H1 (cell line): ENCODE results near the gene CHPF2.

Source experiments
- ATF2 ChIP-seq: IDR thresholded peaks from 2 replicates; pipeline ENCODE4 v1.6.1; 2012; ENCODE audit warnings: low read length, inconsistent platforms
- CREB1 ChIP-seq: IDR thresholded peaks from 2 replicates; pipeline ENCODE4 v1.6.1; 2012; ENCODE audit warnings: inconsistent platforms
- CTCF ChIP-seq, 3 experiments: IDR thresholded peaks; 1 replicate in 2 of 3; 2 replicates in 1 of 3; pipeline versions ENCODE4 v1.5.1 to v1.6.1; 2011; ENCODE audit warnings: low read length in 3 of 3, mild to moderate bottlenecking in 3 of 3, inconsistent platforms in 2 of 3, low read depth in 1 of 3, moderate library complexity in 1 of 3; ENCODE audit not compliant: insufficient read depth in 1 of 3; ENCODE audit errors: control extremely low read depth in 1 of 3
- EP300 ChIP-seq, 2 experiments: IDR thresholded peaks; 1 replicate in 1 of 2; 2 replicates in 1 of 2; pipeline ENCODE4 v1.6.1; 2011 to 2012; ENCODE audit warnings: low read depth in 2 of 2, low read length in 2 of 2, mild to moderate bottlenecking in 2 of 2, borderline replicate concordance in 1 of 2, inconsistent platforms in 1 of 2, moderate library complexity in 1 of 2
- EZH2 ChIP-seq: fragments of 200-600 bp; sonication (generic); IDR thresholded peaks from 2 replicates; pipeline ENCODE4 v1.7.1; 2012; ENCODE audit warnings: low read depth, mild to moderate bottlenecking, moderate library complexity, low read length, inconsistent platforms; ENCODE audit not compliant: severe bottlenecking
- JUN ChIP-seq: IDR thresholded peaks from 2 replicates; pipeline ENCODE4 v1.6.1; 2011; ENCODE audit warnings: low read depth, mild to moderate bottlenecking, improper control_type of control experiment, low read length
- KDM5A ChIP-seq: fragments of 200-600 bp; IDR thresholded peaks from 2 replicates; pipeline ENCODE4 v1.7.1; 2012; ENCODE audit warnings: mild to moderate bottlenecking, low read length, inconsistent platforms, mixed read lengths
- NRF1 ChIP-seq: IDR thresholded peaks from 2 replicates; pipeline ENCODE4 v1.6.1; 2011; ENCODE audit warnings: mild to moderate bottlenecking, low read depth, low read length, improper control_type of control experiment
- PHF8 ChIP-seq: fragments of 200-600 bp; sonication (generic); conservative IDR thresholded peaks from 2 replicates; pipeline ENCODE4 v1.7.1; 2012; ENCODE audit warnings: low read depth, mild to moderate bottlenecking, inconsistent platforms, low read length, moderate library complexity
- POLR2A ChIP-seq, 2 experiments: IDR thresholded peaks; 1 replicate in 1 of 2; 2 replicates in 1 of 2; pipeline ENCODE4 v1.6.1; 2011; ENCODE audit warnings: low read depth in 2 of 2, low read length in 2 of 2, mild to moderate bottlenecking in 2 of 2; ENCODE audit errors: control extremely low read depth in 1 of 2
- POLR2AphosphoS5 ChIP-seq: IDR thresholded peaks from 2 replicates; pipeline ENCODE4 v1.6.1; 2011; ENCODE audit warnings: low read depth, low read length
- SIN3A ChIP-seq, 2 experiments: IDR thresholded peaks in 1 of 2; conservative IDR thresholded peaks in 1 of 2; 2 replicates each; pipeline ENCODE4 v1.6.1; 2011 to 2012; ENCODE audit warnings: low read length in 2 of 2, improper control_type of control experiment in 1 of 2, low read depth in 1 of 2, mild to moderate bottlenecking in 1 of 2
- TAF1 ChIP-seq: IDR thresholded peaks from 2 replicates; pipeline ENCODE4 v1.6.1; 2011; ENCODE audit warnings: mild to moderate bottlenecking, low read depth, low read length
- ZNF274 ChIP-seq: IDR thresholded peaks from 2 replicates; pipeline ENCODE4 v1.7.0; 2012; ENCODE audit warnings: low read length, borderline replicate concordance; ENCODE audit errors: extremely low read depth

GRCh38 chr7:151195616-151196450, 36.5 kb upstream of the CHPF2 start:
- no peak for TF ChIP-seq CREB1
- TF ChIP-seq TAF1: no peak
- no peak for TF ChIP-seq EZH2
- TF ChIP-seq EP300 (IDR thresholded peaks at IDR 0.05; ENCODE audit: borderline replicate concordance in 1 of 2, low read depth in 2 of 2, low read length in 2 of 2): no peak
- no peak for TF ChIP-seq ZNF274
- TF ChIP-seq JUN: no peak
- TF ChIP-seq CTCF (IDR thresholded peaks at IDR 0.05; ENCODE audit: control extremely low read depth in 1 of 3, insufficient read depth in 1 of 3, low read depth in 1 of 3, low read length in 3 of 3): no peak
- no peak for TF ChIP-seq PHF8
- no peak for TF ChIP-seq POLR2A (IDR thresholded peaks at IDR 0.05; ENCODE audit: control extremely low read depth in 1 of 2, low read depth in 2 of 2, low read length in 2 of 2)
- no peak for TF ChIP-seq ATF2
- no peak for TF ChIP-seq NRF1
- TF ChIP-seq SIN3A (conservative IDR thresholded peaks at IDR 0.05 in 1 of 2, IDR thresholded peaks at IDR 0.05 in 1 of 2; ENCODE audit: low read depth in 1 of 2, low read length in 2 of 2): no peak
- TF ChIP-seq KDM5A: no peak
- no peak for TF ChIP-seq POLR2AphosphoS5
